Fibroblast of lung (primary cell): ENCODE measurements around the gene CLTCL1. TPM values are rescaled to one million over a fixed set of nuclear protein-coding genes. Genes with fewer than 3 reads are reported as not detected.

Source experiments
- DNase-seq, 2 donors: peaks; one replicate each; pipeline versions ENCODE4 v3.0.0 to v3.0.0-alpha.2; 2010; ENCODE audit warnings: low read depth in 2 of 2
- H2AFZ ChIP-seq: 2 replicates; pipeline ENCODE4 v1.5.1; 2012; ENCODE audit warnings: low read length, control low read depth, inconsistent platforms
- H3K27ac ChIP-seq: 2 replicates; pipeline ENCODE4 v1.5.1; 2011; ENCODE audit warnings: low read length, control low read depth; ENCODE audit not compliant: insufficient read depth
- H3K27me3 ChIP-seq: 2 replicates; pipeline ENCODE4 v1.5.1; 2011; ENCODE audit warnings: mild to moderate bottlenecking, low read length; ENCODE audit not compliant: control insufficient read depth, insufficient read depth
- H3K36me3 ChIP-seq: 2 replicates; pipeline ENCODE4 v1.5.1; 2011; ENCODE audit warnings: low read length; ENCODE audit not compliant: control insufficient read depth, insufficient read depth
- H3K4me1 ChIP-seq: 2 replicates; pipeline ENCODE4 v1.5.1; 2011; ENCODE audit warnings: low read length; ENCODE audit not compliant: control insufficient read depth, insufficient read depth; ENCODE audit errors: extremely low read depth
- H3K4me2 ChIP-seq: 2 replicates; pipeline ENCODE4 v1.5.1; 2011; ENCODE audit warnings: low read length, control low read depth; ENCODE audit not compliant: insufficient read depth; ENCODE audit errors: extremely low read depth
- H3K4me3 ChIP-seq, 4 experiments: fragments of 200-600 bp in 1 of 4; sonication (generic) in 1 of 4; replicated peaks in 1 of 4; 2 replicates each; pipeline ENCODE4 v1.5.1; 2011 to 2016; ENCODE audit warnings: low read length in 4 of 4, low read depth in 3 of 4, mild to moderate bottlenecking in 3 of 4, control low read depth in 2 of 4, inconsistent platforms in 1 of 4, mixed read lengths in 1 of 4; ENCODE audit not compliant: insufficient read depth in 1 of 4; ENCODE audit errors: control extremely low read depth in 1 of 4
- H3K79me2 ChIP-seq: 2 replicates; pipeline ENCODE4 v1.5.1; 2012; ENCODE audit warnings: mild to moderate bottlenecking, low read length, inconsistent platforms; ENCODE audit not compliant: control insufficient read depth, insufficient read depth
- H3K9ac ChIP-seq: 2 replicates; pipeline ENCODE4 v1.5.1; 2011; ENCODE audit warnings: mild to moderate bottlenecking, low read length, control low read depth; ENCODE audit not compliant: insufficient read depth
- H3K9me3 ChIP-seq: 2 replicates; pipeline ENCODE4 v1.5.1; 2012; ENCODE audit warnings: low read depth, low read length; ENCODE audit not compliant: control insufficient read depth, insufficient read depth
- H4K20me1 ChIP-seq: 2 replicates; pipeline ENCODE4 v1.5.1; 2011; ENCODE audit warnings: low read length; ENCODE audit not compliant: control insufficient read depth, insufficient read depth; ENCODE audit errors: extremely low read depth
- CTCF ChIP-seq, 2 donors: IDR thresholded peaks in 1 of 2; conservative IDR thresholded peaks in 1 of 2; 1 replicate in 1 of 2; 2 replicates in 1 of 2; pipeline ENCODE4 v1.5.1; 2011 to 2012; ENCODE audit warnings: low read length in 2 of 2, control low read depth in 1 of 2, inconsistent platforms in 1 of 2, low read depth in 1 of 2, mild to moderate bottlenecking in 1 of 2
- EZH2 ChIP-seq: IDR thresholded peaks from 2 replicates; pipeline ENCODE4 v1.5.1; 2012; ENCODE audit warnings: low read length, control low read depth, mild to moderate bottlenecking; ENCODE audit errors: missing control alignments
- polyA plus RNA-seq, 2 donors: library from polyadenylated mRNA; depleted of rRNA in 1 of 2; stranded (reverse) in 1 of 2; unstranded in 1 of 2; fragments of >200 nt; gene quantifications; 2 replicates each; pipeline ENCODE4 v1.2.1, GENCODE V29; 2011 to 2012; ENCODE audit warnings: missing spikeins in 1 of 2
- total RNA-seq: library from RNA; depleted of rRNA; stranded (reverse); fragments of >200 nt; gene quantifications from 2 replicates; pipeline ENCODE4 v1.2.1, GENCODE V29; 2014

Gene CLTCL1
- total and polyA plus RNA-seq, 2 donors (not counting 1 experiment from before 2014, with no cell fraction given) = 6.5 to 13.4 TPM

DNA sequence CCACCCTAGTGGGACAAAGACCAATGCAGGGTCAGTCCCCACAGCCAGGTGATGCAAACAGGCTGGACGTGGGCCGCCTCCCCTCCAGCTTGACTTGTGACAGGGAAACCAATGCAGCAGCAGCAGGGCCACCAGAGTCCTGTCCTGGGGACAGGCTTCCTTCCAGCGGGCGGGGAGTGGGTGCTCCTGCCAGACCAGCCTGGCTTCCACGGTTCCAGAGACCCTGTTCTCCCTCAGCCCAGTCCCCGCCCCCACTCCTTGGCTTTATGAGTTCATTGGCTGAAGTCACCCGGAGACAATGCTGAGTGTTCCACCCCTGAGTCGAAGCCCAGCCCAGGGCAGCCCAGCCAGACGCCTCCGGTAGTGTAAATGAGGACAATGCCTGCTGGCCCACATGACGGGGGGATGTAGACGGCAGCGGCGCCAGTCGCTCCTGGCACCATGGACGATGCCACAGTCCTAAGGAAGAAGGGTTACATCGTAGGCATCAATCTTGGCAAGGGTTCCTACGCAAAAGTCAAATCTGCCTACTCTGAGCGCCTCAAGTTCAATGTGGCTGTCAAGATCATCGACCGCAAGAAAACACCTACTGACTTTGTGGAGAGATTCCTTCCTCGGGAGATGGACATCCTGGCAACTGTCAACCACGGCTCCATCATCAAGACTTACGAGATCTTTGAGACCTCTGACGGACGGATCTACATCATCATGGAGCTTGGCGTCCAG, 160.4 kb downstream of the CLTCL1 start, which contains the start of gene TSSK2:
TSSK2 (plus strand) TSS at position 350 of the 726 bp plus-strand sequence; CDS start at position 442, 92 bp downstream.
- Histone ChIP-seq H2AFZ (no peak within 1 kb of the TSS), H3K27me3 (no peaks in the 10 kb centered on the region), H3K36me3 (peaks cover 10% of the 10 kb centered on the region), H3K9me3 (no peaks in the 10 kb centered on the region), H3K9ac (no peak within 1 kb of the TSS), H4K20me1 (no peaks in the 10 kb centered on the region), H3K4me1 (no peaks in the 10 kb centered on the region), H3K27ac (no peak within 1 kb of the TSS), H3K4me2 (no peak within 1 kb of the TSS), H3K79me2 (no peaks in the 10 kb centered on the region), H3K4me3 (no peak within 1 kb of the TSS)
- TF ChIP-seq CTCF (conservative IDR thresholded peaks at IDR 0.05 in 1 of 2, IDR thresholded peaks at IDR 0.05 in 1 of 2; ENCODE audit: low read depth in 1 of 2, low read length in 2 of 2) = no peak
- no peak for TF ChIP-seq EZH2
- DNase-seq = no peak

- Histone ChIP-seq H3K4me2 (no peak overlapping the region), H2AFZ (no peak overlapping the region), H3K79me2 (no peaks in the 10 kb centered on the region), H4K20me1 (no peaks in the 10 kb centered on the region), H3K9ac (no peak overlapping the region), H3K9me3 (no peaks in the 10 kb centered on the region), H3K27ac (no peak overlapping the region), H3K36me3 (peaks cover 10% of the 10 kb centered on the region), H3K4me1 (no peaks in the 10 kb centered on the region), H3K27me3 (no peaks in the 10 kb centered on the region), H3K4me3 (no peak overlapping the region)
- TF ChIP-seq CTCF (conservative IDR thresholded peaks at IDR 0.05 in 1 of 2, IDR thresholded peaks at IDR 0.05 in 1 of 2; ENCODE audit: low read depth in 1 of 2, low read length in 2 of 2) = no peak
- TF ChIP-seq EZH2 = no peak
- DNase-seq = no peak
These were observed 161.6 kb downstream of the CLTCL1 start for GRCh38 chr22:19129871-19130270.

Other genes starting within 250 kb of the CLTCL1 start
- gene DGCR2, start 169.3 kb downstream of the CLTCL1 start, total RNA-seq = 36.2 and 39.5 TPM in 2 replicates
- gene DGCR2, start 169.3 kb downstream of the CLTCL1 start, polyA plus RNA-seq = 34.3 and 41.5 TPM in 2 replicates
- gene TSSK2, start 160.4 kb downstream of the CLTCL1 start, total RNA-seq = not detected in 2 replicates
- gene TSSK2, start 160.4 kb downstream of the CLTCL1 start, polyA plus RNA-seq = not detected in 2 replicates
- gene ESS2, start 147.1 kb downstream of the CLTCL1 start, total RNA-seq = 5.4 and 6.2 TPM in 2 replicates
- 7.5 and 9.5 TPM in 2 replicates for gene ESS2, start 147.1 kb downstream of the CLTCL1 start, polyA plus RNA-seq
- not detected in 2 replicates for gene GSC2, start 141.4 kb downstream of the CLTCL1 start, total RNA-seq
- gene GSC2, start 141.4 kb downstream of the CLTCL1 start, polyA plus RNA-seq = not detected in 2 replicates
- gene SLC25A1, start 113.0 kb downstream of the CLTCL1 start, total RNA-seq = 72.2 and 161 TPM in 2 replicates
- 44.3 and 56.1 TPM in 2 replicates for gene SLC25A1, start 113.0 kb downstream of the CLTCL1 start, polyA plus RNA-seq
- 16.9 and 20.5 TPM in 2 replicates for gene HIRA, start 140.0 kb upstream of the CLTCL1 start, total RNA-seq
- 19.2 and 22.2 TPM in 2 replicates for gene HIRA, start 140.0 kb upstream of the CLTCL1 start, polyA plus RNA-seq
- 44.8 and 49.8 TPM in 2 replicates for gene MRPL40, start 140.8 kb upstream of the CLTCL1 start, total RNA-seq
- gene MRPL40, start 140.8 kb upstream of the CLTCL1 start, polyA plus RNA-seq = 44.4 and 51.7 TPM in 2 replicates
- gene C22orf39, start 156.0 kb upstream of the CLTCL1 start, total RNA-seq = 16.2 and 17.7 TPM in 2 replicates
- gene C22orf39, start 156.0 kb upstream of the CLTCL1 start, polyA plus RNA-seq = 14.2 and 15.9 TPM in 2 replicates
- 39.3 and 41.3 TPM in 2 replicates for gene UFD1, start 187.5 kb upstream of the CLTCL1 start, total RNA-seq
- 86.2 and 140 TPM in 2 replicates for gene UFD1, start 187.5 kb upstream of the CLTCL1 start, polyA plus RNA-seq
- 1.0 and 3.8 TPM in 2 replicates for gene CDC45, start 188.2 kb upstream of the CLTCL1 start, total RNA-seq
- 12.0 and 30.4 TPM in 2 replicates for gene CDC45, start 188.2 kb upstream of the CLTCL1 start, polyA plus RNA-seq
- gene CLDN5, start 232.7 kb upstream of the CLTCL1 start, total RNA-seq = 0.33 and 0.51 TPM in 2 replicates
- gene CLDN5, start 232.7 kb upstream of the CLTCL1 start, polyA plus RNA-seq = not detected in 2 replicates